Measurements from ENCODE around the gene TRPM2.
A peak's percentile ranks its signal among the peaks of the same experiment; 100 is the strongest.

Gene TRPM2

GRCh38 chr21:44454058-44454457, 100.6 kb downstream of the TRPM2 start:
- Histone ChIP-seq H3K9me3 (ENCODE audit: control insufficient read depth, low read length) (no peaks in the 10 kb centered on the region), H3K27me3 (ENCODE audit: control insufficient read depth, insufficient read depth, low read length) (no peaks in the 10 kb centered on the region), H3K4me1 (ENCODE audit: control insufficient read depth, insufficient read depth, low read length) (peaks cover 17% of the 10 kb centered on the region), H3K9ac (ENCODE audit: low read length) (no peak overlapping the region), H3K36me3 (ENCODE audit: control insufficient read depth, insufficient read depth, low read length) (no peaks in the 10 kb centered on the region), H3K4me3 (ENCODE audit: low read length) (no peak overlapping the region)

GRCh38 chr21:44454747-44455523, 101.5 kb downstream of the TRPM2 start, which contains the start of gene LRRC3:
Gene LRRC3 (plus strand): TSS chr21:44455510. CDS start chr21:44456645, 1,135 bp downstream.
- no peaks in the 10 kb centered on the region for H3K27me3 ChIP-seq (ENCODE audit: control insufficient read depth, insufficient read depth, low read length)

GRCh38 chr21:44455524-44456213, 102.2 kb downstream of the TRPM2 start:
- peak overlapping the region; percentile 62 for H3K9ac ChIP-seq (ENCODE audit: low read length)
- H3K4me3 ChIP-seq (ENCODE audit: low read length), result peak overlapping the region; percentile 22
- H3K27me3 ChIP-seq (ENCODE audit: control insufficient read depth, insufficient read depth, low read length), result no peaks in the 10 kb centered on the region
- peaks cover 17% of the 10 kb centered on the region for H3K4me1 ChIP-seq (ENCODE audit: control insufficient read depth, insufficient read depth, low read length)
- no peaks in the 10 kb centered on the region for H3K9me3 ChIP-seq (ENCODE audit: control insufficient read depth, low read length)
- H3K36me3 ChIP-seq (ENCODE audit: control insufficient read depth, insufficient read depth, low read length), result no peaks in the 10 kb centered on the region

More at GRCh38 chr21:44454747-44455523, 101.5 kb downstream of the TRPM2 start, which contains the start of gene LRRC3:
- Histone ChIP-seq H3K9ac (ENCODE audit: low read length) (peak within 1 kb of the TSS; percentile 62), H3K9me3 (ENCODE audit: control insufficient read depth, low read length) (no peaks in the 10 kb centered on the region), H3K4me3 (ENCODE audit: low read length) (peak within 1 kb of the TSS; percentile 22), H3K36me3 (ENCODE audit: control insufficient read depth, insufficient read depth, low read length) (no peaks in the 10 kb centered on the region), H3K4me1 (ENCODE audit: control insufficient read depth, insufficient read depth, low read length) (peaks cover 17% of the 10 kb centered on the region)

GRCh38 chr21:44456214-44456914, 102.9 kb downstream of the TRPM2 start:
- peak overlapping the region; percentile 62 for H3K9ac ChIP-seq (ENCODE audit: low read length)

GRCh38 chr21:44456915-44457736, 103.7 kb downstream of the TRPM2 start:
- Histone ChIP-seq H3K4me1 (ENCODE audit: control insufficient read depth, insufficient read depth, low read length) (peaks cover 17% of the 10 kb centered on the region), H3K27me3 (ENCODE audit: control insufficient read depth, insufficient read depth, low read length) (no peaks in the 10 kb centered on the region), H3K9me3 (ENCODE audit: control insufficient read depth, low read length) (no peaks in the 10 kb centered on the region), H3K9ac (ENCODE audit: low read length) (no peak overlapping the region), H3K36me3 (ENCODE audit: control insufficient read depth, insufficient read depth, low read length) (no peaks in the 10 kb centered on the region), H3K4me3 (ENCODE audit: low read length) (no peak overlapping the region)

More at GRCh38 chr21:44456214-44456914, 102.9 kb downstream of the TRPM2 start:
- Histone ChIP-seq H3K9me3 (ENCODE audit: control insufficient read depth, low read length) (no peaks in the 10 kb centered on the region), H3K4me1 (ENCODE audit: control insufficient read depth, insufficient read depth, low read length) (peaks cover 17% of the 10 kb centered on the region), H3K4me3 (ENCODE audit: low read length) (peak overlapping the region; percentile 22), H3K27me3 (ENCODE audit: control insufficient read depth, insufficient read depth, low read length) (no peaks in the 10 kb centered on the region), H3K36me3 (ENCODE audit: control insufficient read depth, insufficient read depth, low read length) (no peaks in the 10 kb centered on the region)

GRCh38 chr21:44458971-44459711, 105.7 kb downstream of the TRPM2 start:
- Histone ChIP-seq H3K36me3 (ENCODE audit: control insufficient read depth, insufficient read depth, low read length) (no peaks in the 10 kb centered on the region), H3K4me3 (ENCODE audit: low read length) (no peak overlapping the region), H3K9me3 (ENCODE audit: control insufficient read depth, low read length) (no peaks in the 10 kb centered on the region), H3K27me3 (ENCODE audit: control insufficient read depth, insufficient read depth, low read length) (no peaks in the 10 kb centered on the region), H3K4me1 (ENCODE audit: control insufficient read depth, insufficient read depth, low read length) (peaks cover 17% of the 10 kb centered on the region), H3K9ac (ENCODE audit: low read length) (no peak overlapping the region)

GRCh38 chr21:44459712-44460440, 106.5 kb downstream of the TRPM2 start:
- Histone ChIP-seq H3K9me3 (ENCODE audit: control insufficient read depth, low read length) (no peaks in the 10 kb centered on the region), H3K9ac (ENCODE audit: low read length) (no peak overlapping the region), H3K4me1 (ENCODE audit: control insufficient read depth, insufficient read depth, low read length) (peaks cover 17% of the 10 kb centered on the region), H3K27me3 (ENCODE audit: control insufficient read depth, insufficient read depth, low read length) (no peaks in the 10 kb centered on the region), H3K4me3 (ENCODE audit: low read length) (no peak overlapping the region), H3K36me3 (ENCODE audit: control insufficient read depth, insufficient read depth, low read length) (no peaks in the 10 kb centered on the region)

- H3K4me3 ChIP-seq (ENCODE audit: low read length), result no peak overlapping the region
- no peak overlapping the region for H3K9ac ChIP-seq (ENCODE audit: low read length)
- H3K9me3 ChIP-seq (ENCODE audit: control insufficient read depth, low read length), result no peaks in the 10 kb centered on the region
- no peaks in the 10 kb centered on the region for H3K36me3 ChIP-seq (ENCODE audit: control insufficient read depth, insufficient read depth, low read length)
- H3K27me3 ChIP-seq (ENCODE audit: control insufficient read depth, insufficient read depth, low read length), result no peaks in the 10 kb centered on the region
- peaks cover 17% of the 10 kb centered on the region for H3K4me1 ChIP-seq (ENCODE audit: control insufficient read depth, insufficient read depth, low read length)
Observed at GRCh38 chr21:44460441-44460755, 107.0 kb downstream of the TRPM2 start.

- Histone ChIP-seq H3K4me1 (ENCODE audit: control insufficient read depth, insufficient read depth, low read length) (peaks cover 16% of the 10 kb centered on the region), H3K27me3 (ENCODE audit: control insufficient read depth, insufficient read depth, low read length) (no peaks in the 10 kb centered on the region)
Observed at GRCh38 chr21:44461005-44461404, 107.6 kb downstream of the TRPM2 start.

GRCh38 chr21:44461464-44462001, 108.1 kb downstream of the TRPM2 start:
- Histone ChIP-seq H3K4me1 (ENCODE audit: control insufficient read depth, insufficient read depth, low read length) (peaks cover 11% of the 10 kb centered on the region), H3K27me3 (ENCODE audit: control insufficient read depth, insufficient read depth, low read length) (no peaks in the 10 kb centered on the region), H3K36me3 (ENCODE audit: control insufficient read depth, insufficient read depth, low read length) (no peaks in the 10 kb centered on the region), H3K9ac (ENCODE audit: low read length) (no peak overlapping the region), H3K4me3 (ENCODE audit: low read length) (no peak overlapping the region), H3K9me3 (ENCODE audit: control insufficient read depth, low read length) (no peaks in the 10 kb centered on the region)

More at GRCh38 chr21:44461005-44461404, 107.6 kb downstream of the TRPM2 start:
- no peak overlapping the region for H3K9ac ChIP-seq (ENCODE audit: low read length)
- H3K36me3 ChIP-seq (ENCODE audit: control insufficient read depth, insufficient read depth, low read length), result no peaks in the 10 kb centered on the region
- H3K4me3 ChIP-seq (ENCODE audit: low read length), result no peak overlapping the region
- no peaks in the 10 kb centered on the region for H3K9me3 ChIP-seq (ENCODE audit: control insufficient read depth, low read length)
